ENCODE results near the gene PCCA. TPM values are rescaled to one million over a fixed set of nuclear protein-coding genes. Genes with fewer than 3 reads are reported as not detected.
"Not testable (repeated sequence)": the region's sequence is repeated elsewhere in the genome, so short reads cannot be mapped to it uniquely, and the experiment has no call there.

Gene PCCA
- total RNA-seq, 4 donors from 2014 or later, result 24.8 to 122 (median 53.0) TPM

DNA sequence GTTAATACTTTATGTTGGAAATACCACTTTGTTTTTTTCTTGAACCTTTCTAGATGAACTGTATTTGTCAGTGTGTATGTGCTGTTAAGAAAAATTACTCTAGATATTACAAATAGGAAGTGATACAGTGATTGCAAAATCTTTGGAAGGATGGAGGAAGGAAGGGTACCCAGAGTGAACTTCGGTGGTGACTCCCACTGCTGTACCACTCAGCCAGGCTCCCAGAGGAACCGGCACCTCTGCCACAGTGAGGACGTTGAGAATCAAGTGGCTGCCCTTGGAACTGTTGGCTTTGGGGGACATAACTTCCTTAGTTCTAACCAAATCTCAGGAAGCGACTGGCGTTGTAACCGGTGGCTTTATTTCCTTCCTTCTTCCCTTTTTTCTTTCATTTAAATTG lies 184.7 kb downstream of the PCCA start:
- Histone ChIP-seq H3K9me3 (no peaks in the 10 kb centered on the region), H3K4me3 (no peak overlapping the region), H3K27me3 (no peaks in the 10 kb centered on the region), H3K27ac (no peak overlapping the region), H3K36me3 (peaks cover 0 to 4% of the 10 kb centered on the region in 2 donors), H3K4me1 (no peaks in the 10 kb centered on the region)
- intact Hi-C loops (cut with DNase I; ENCODE audit: low total_unique reads), result no loop called here
- TF ChIP-seq POLR2A (IDR thresholded peaks at IDR 0.05), result no peak
- TF ChIP-seq, protein P1, sequence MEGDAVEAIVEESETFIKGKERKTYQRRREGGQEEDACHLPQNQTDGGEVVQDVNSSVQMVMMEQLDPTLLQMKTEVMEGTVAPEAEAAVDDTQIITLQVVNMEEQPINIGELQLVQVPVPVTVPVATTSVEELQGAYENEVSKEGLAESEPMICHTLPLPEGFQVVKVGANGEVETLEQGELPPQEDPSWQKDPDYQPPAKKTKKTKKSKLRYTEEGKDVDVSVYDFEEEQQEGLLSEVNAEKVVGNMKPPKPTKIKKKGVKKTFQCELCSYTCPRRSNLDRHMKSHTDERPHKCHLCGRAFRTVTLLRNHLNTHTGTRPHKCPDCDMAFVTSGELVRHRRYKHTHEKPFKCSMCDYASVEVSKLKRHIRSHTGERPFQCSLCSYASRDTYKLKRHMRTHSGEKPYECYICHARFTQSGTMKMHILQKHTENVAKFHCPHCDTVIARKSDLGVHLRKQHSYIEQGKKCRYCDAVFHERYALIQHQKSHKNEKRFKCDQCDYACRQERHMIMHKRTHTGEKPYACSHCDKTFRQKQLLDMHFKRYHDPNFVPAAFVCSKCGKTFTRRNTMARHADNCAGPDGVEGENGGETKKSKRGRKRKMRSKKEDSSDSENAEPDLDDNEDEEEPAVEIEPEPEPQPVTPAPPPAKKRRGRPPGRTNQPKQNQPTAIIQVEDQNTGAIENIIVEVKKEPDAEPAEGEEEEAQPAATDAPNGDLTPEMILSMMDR (IDR thresholded peaks at IDR 0.05), result no peak
- DNase-seq, result no peak

DNA sequence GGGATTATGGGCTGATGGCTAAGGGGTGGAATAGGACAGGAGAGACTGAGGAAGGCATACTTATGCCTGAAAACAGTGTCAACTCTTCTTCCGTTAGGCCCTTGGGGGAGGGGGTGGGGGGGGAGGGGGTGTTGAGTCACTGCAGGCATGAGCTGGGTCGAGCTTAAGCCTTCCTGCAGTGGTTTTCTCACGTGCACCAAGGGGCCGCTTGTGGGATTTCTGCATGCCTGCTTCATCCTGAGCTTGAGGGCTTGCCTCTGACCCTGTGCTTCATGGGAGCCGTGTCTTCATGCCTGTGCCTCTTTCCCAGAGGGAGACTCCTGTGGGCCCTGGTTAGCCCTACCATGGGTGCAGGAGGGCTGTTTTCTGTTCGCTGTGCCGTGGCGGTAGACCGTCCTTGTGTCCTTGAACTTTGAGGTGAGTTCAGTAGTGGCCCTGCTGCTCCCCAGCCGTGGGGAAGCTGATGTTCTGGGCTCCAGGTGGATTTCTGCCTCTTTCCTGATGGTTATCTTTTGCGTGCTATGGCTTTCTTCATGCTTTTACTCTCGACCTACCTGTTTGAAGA lies 186.1 kb downstream of the PCCA start:
- Histone ChIP-seq H3K9me3 (no peaks in the 10 kb centered on the region), H3K27ac (no peak overlapping the region), H3K36me3 (peaks cover 0 to 4% of the 10 kb centered on the region in 2 donors), H3K4me1 (no peaks in the 10 kb centered on the region), H3K4me3 (no peak overlapping the region), H3K27me3 (no peaks in the 10 kb centered on the region)
- intact Hi-C loops (cut with DNase I; ENCODE audit: low total_unique reads), result no loop called here
- DNase-seq, result no peak
- TF ChIP-seq, protein P1 (IDR thresholded peaks at IDR 0.05), result no peak
- TF ChIP-seq POLR2A (IDR thresholded peaks at IDR 0.05), result no peak

DNA sequence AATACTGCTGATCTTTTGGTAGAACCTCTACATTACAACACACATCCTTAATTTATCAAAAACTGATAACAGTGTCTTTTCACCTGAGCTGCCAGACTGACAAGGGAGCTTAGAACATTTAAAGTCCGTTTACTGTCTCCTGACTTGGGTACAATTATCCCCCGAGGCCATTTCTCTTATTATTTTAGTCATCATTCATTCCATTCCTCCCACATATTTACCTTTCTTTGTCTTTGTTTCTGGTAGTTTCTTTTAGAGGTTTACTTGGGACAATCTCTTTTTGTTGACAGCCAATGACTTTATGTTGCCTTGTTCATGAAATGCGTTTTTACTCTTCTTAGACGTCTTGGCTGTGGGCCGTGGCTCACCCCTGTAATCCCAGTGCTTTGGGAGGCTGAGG lies 186.9 kb downstream of the PCCA start:
- Histone ChIP-seq H3K4me1 (no peaks in the 10 kb centered on the region), H3K9me3 (no peaks in the 10 kb centered on the region), H3K27ac (no peak overlapping the region), H3K36me3 (peaks cover 0 to 4% of the 10 kb centered on the region in 2 donors), H3K4me3 (no peak overlapping the region), H3K27me3 (no peaks in the 10 kb centered on the region)
- intact Hi-C loops (cut with DNase I; ENCODE audit: low total_unique reads), result no loop called here
- no peak for DNase-seq
- no peak for TF ChIP-seq POLR2A (IDR thresholded peaks at IDR 0.05)
- TF ChIP-seq, protein P1 (IDR thresholded peaks at IDR 0.05), result no peak

DNA sequence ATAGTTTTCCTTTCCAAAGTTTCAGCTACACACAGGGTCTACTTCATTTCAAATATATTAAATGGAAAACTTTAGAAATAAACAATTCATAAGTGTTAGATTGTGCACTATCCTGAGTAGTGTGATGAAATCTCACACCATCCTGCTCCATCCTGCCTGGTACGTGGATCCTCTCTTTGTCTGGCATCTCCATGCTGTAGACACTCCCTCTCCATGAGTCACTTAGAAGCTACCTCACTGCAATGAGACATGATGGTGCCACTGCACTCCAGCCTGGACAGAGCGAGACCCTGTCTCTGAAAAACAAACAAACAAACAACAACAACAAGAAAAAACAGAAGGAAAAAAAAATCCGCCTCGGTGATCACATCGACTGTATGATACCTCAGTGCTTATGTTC lies 191.8 kb downstream of the PCCA start:
- no peaks in the 10 kb centered on the region for H3K9me3 ChIP-seq

DNA sequence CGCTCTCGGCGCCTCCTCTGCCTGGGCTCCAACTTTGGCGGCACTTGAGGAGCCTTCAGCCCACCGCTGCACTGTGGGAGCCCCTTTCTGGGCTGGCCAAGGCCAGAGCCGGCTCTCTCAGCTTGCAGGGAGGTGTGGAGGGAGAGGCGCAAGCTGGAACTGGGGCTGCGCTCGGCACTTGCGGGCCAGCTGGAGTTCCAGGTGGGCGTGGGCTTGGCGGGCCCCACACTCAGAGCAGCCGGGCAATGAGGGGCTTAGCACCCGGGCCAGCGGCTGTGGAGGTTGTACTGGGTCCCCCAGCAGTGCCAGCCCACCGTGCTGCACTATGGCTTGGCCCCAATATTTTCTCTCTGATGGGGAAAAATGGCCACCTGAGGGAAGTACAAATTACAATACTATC lies 193.4 kb downstream of the PCCA start:
- intact Hi-C loops (cut with DNase I; ENCODE audit: low total_unique reads); DNase-seq; H3K4me1 ChIP-seq: not testable (repeated sequence)

More for the DNA sequence above, 191.8 kb downstream of the PCCA start:
- no peak for TF ChIP-seq POLR2A (IDR thresholded peaks at IDR 0.05)
- TF ChIP-seq, protein P1 (IDR thresholded peaks at IDR 0.05), result no peak
- no peak overlapping the region for H3K4me3 ChIP-seq
- peaks cover 0 to 4% of the 10 kb centered on the region in 2 donors for H3K36me3 ChIP-seq
- no peaks in the 10 kb centered on the region for H3K4me1 ChIP-seq
- no peaks in the 10 kb centered on the region for H3K27me3 ChIP-seq
- no peak for DNase-seq
- intact Hi-C loops (cut with DNase I; ENCODE audit: low total_unique reads), result no loop called here
- H3K27ac ChIP-seq, result no peak overlapping the region

More for the DNA sequence above, 193.4 kb downstream of the PCCA start:
- H3K27me3 ChIP-seq, H3K9me3 ChIP-seq, H3K4me3 ChIP-seq, H3K36me3 ChIP-seq, H3K27ac ChIP-seq: not testable (repeated sequence)
